ENCODE results near the gene CADM1.

Gene CADM1

DNA sequence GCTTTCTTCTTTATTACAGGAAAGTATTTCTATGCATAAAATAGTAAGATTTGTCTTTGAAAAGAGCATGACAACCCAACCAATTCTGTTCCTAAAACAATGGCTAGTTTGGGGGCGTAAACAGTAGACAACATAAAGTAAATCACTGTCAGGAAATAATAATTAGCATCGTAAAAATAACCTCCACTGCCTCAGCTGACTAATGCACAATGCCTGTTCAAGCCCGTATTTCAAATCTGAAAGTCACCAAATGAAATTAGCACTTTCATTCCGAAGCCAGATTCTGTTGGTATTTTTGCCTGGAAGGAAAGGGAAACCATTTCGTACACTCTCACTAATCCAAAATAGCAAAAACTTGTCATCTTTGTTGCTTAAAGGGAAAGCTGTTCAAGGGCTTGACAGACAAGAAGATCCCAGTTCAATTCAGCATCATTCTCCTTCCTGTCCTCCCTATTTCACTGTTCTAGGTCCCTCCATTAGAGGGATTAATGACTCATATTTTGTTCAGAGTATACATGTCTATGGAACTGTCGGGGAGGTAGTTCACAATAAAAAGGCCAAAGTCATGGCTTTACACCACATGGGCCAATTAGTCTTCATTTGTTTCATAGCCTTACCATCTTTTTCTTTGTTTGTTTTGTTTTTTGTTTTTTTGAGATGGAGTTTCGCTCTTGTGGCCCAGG, 154.7 kb downstream of the CADM1 start:
- no peak for DNase-seq (ENCODE audit: low read depth)

GRCh38 chr11:115348416-115348815, 155.8 kb downstream of the CADM1 start:
- DNase-seq (ENCODE audit: low read depth) = no peak

- no peak for DNase-seq (ENCODE audit: low read depth)
These were observed 157.1 kb downstream of the CADM1 start for GRCh38 chr11:115347106-115347505.

- no peak for DNase-seq (ENCODE audit: low read depth)
These were observed 158.4 kb downstream of the CADM1 start for GRCh38 chr11:115345840-115346239.

DNA sequence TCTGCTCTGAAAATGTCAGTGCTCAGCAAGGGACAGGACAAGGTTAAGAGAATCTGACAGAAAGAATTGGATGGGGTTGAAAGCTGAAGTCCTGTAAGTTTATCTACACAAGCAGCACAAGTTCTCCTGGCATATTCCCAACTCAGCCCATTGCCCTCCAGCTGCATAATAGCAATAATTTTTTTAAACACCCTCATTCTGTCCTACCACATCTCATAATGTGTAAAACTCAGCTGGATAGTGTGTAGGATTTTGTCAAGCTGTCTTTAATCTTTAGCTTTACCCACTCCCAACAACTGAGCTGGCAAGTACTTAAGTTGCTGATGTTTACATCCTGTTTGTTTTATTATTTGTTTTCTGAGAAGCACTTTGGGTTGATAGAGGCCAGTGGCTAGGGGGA, 158.9 kb downstream of the CADM1 start:
- no peak for DNase-seq (ENCODE audit: low read depth)

- DNase-seq (ENCODE audit: low read depth) = no peak
These were observed 159.4 kb downstream of the CADM1 start for GRCh38 chr11:115344846-115345245.

DNA sequence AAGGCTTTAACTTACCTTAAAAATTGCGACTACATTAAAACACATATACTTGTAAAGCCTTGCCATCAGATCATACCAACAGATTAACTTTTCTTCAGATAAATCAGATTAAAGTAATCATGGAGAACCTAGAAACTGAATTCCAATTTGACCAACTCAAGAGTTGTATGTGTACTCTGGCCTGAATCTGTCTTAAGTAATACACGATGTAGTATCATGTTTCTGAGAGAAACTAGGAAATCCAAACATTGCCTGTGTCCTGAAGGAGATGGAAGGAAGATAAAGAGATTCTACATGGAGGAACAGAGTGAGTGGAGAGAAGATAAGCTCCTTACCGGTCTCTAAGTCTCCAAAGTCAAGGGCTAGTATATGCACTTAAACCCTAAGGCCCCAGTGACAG, 162.1 kb downstream of the CADM1 start:
- no peak for DNase-seq (ENCODE audit: low read depth)

- DNase-seq (ENCODE audit: low read depth) = no peak
These were observed 163.3 kb downstream of the CADM1 start for GRCh38 chr11:115340874-115341273.

- DNase-seq (ENCODE audit: low read depth) = no peak
These were observed 165.7 kb downstream of the CADM1 start for GRCh38 chr11:115338476-115338875.

DNA sequence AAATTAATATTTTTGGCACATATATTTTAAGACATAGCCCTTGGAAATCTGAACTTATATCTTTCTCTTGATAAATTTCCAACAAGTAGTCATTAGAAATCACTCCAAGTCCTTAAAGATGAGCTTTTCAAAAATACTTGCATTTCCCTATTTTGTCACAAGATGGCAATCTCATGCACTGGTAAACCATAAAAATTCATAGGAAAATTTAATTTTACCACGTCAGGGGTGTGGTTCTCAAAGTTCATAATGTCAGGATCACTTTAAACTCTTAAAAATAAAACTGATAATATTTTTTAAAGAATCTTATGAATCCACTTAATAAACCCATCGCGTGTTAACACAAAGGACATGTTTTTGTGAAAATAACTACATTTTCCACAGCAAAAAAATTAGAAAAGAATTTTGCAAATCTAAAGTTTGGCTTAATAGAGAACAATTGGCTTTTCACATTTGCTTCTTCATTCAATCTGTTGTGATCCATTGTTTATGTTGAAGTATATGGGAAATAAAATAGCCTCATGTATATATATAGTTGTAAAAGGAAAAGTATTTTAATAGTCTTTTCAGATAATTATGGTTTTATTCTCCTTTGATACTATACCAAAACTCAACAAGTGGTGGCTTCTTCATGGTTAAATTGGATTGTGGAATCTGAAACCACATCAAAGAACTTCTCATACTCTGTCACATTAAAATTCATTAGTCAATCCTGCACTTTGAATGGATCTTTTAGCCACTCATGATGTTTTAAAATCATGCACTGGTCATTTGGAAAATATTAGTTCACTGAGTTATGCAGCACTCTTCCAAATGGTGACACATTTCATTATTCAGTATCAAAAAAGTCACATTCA, 169.1 kb downstream of the CADM1 start:
- no peak for DNase-seq (ENCODE audit: low read depth)

GRCh38 chr11:115333949-115334348, 170.3 kb downstream of the CADM1 start:
- no peak for DNase-seq (ENCODE audit: low read depth)

DNA sequence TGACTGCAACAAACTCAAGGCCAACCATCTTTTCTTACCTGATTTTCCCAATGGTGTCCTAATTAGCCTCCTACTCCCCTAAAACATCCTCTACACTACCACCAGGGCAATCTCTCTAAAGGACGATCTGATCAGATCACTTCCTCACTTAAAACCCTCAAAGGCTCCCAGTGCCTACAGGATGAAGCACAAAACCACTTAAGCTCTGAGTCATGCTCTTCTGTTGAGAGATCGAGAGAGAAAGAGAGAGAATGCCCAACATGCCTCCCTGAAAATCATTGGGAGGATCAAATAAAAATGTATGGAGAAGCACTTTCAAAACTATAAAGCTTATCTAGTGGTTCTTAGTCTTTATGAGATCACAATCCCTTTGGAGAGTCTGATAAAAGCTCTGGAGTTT, 171.1 kb downstream of the CADM1 start:
- no peak for DNase-seq (ENCODE audit: low read depth)

GRCh38 chr11:115330684-115331482, 173.3 kb downstream of the CADM1 start:
- no peak for DNase-seq (ENCODE audit: low read depth)

GRCh38 chr11:115326526-115326925, 177.7 kb downstream of the CADM1 start:
- DNase-seq (ENCODE audit: low read depth) = no peak

DNA sequence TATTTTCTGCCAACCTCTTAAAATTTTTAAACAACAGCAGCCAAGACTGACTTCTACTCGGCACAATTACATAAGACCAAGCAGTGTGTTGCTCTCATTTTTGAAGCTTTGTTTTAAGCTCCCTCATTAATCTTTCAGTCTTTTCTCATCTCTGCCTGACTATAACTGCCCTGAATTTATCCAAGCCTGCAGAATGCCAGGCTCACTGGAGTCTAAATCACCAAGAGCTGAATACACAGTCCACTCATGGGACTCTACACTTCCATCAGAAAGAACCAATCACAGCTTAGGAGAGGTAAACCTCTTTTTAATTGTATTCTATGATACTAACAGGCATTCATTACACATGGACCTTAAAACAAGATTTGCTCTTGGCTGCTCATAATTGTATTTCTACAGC, 178.7 kb downstream of the CADM1 start:
- no peak for DNase-seq (ENCODE audit: low read depth)

- no peak for DNase-seq (ENCODE audit: low read depth)
These were observed 179.4 kb downstream of the CADM1 start for GRCh38 chr11:115324581-115325432.

DNA sequence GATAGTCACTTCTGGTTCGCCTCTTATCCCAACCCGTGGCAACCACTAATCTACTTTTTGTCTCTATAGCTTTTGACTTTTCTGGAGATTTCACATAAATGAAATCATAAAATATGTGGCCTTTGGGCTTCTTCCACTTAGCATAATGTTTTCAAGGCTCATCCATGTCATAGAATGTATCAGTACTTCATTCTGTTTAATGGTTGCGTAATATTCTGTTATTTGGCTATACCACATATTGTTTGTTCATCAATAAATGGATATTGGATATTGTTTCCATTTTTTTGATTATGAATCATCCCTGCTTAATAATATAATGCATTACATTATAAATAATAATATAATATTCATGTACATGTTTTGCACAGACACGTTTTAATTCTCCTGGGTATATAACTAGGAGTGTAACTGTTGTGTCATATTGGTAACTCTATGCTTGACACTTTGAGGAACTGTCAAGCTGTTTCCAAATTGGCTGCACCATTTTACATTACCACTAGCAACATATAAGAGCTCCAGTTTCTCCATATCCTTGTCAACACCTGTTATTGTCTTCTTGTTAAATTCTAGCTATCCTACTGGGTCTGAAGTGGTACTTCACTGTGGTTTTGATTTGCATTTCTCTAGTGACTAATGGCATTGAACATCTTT, 181.5 kb downstream of the CADM1 start:
- no peak for DNase-seq (ENCODE audit: low read depth)

- no peak for DNase-seq (ENCODE audit: low read depth)
These were observed 182.5 kb downstream of the CADM1 start for GRCh38 chr11:115321605-115322289.

DNA sequence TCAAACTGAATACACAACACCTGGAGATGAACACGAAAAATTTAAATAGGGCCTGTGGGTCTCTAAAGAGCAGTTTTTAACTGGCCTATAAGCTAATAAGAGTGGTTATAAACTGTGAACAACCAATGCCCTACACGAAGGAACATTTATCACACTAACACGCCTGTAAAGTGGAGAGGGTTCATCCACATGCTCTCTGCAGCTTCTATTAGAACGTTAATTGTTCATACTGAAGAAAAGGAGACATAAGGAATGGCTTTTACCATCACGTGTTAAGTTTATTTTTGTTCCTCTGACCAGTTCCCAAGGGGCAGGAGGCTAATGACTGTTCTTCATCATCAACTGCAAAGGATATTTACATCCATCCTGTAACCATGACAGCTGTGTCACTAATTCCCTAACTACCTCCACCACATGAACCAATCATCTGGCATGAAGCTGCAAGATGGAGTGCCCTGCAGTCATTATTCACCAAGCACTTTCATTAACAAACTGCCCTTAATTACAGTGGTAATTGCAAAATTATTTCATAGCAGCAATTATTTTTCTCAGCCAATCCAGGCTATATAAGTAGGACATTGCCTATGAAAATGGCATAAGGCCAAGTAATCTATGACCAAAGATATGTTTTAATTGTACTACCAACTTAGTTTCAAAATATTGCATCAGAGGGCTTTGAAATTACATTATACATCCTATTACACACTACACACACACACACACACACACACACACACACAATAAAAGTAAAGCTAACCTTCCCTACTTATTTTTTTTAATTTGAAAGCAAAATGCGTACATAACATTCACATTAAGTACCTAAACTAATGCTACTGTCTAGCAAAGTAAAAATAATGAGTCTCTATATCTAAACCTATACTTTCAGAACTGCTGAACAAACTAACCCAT, 186.7 kb downstream of the CADM1 start:
- no peak for DNase-seq (ENCODE audit: low read depth)

- no peak for DNase-seq (ENCODE audit: low read depth)
These were observed 187.5 kb downstream of the CADM1 start for GRCh38 chr11:115316696-115317095.

Measured in T-helper 22 cell (primary cell).